HG02970 (cell line): Measurements from ENCODE around the gene BMPR1A.
"Not testable (repeated sequence)": the region's sequence is repeated elsewhere in the genome, so short reads cannot be mapped to it uniquely, and the experiment has no call there.

Source experiments
- ATAC-seq: cut with Tn5 transposase; IDR thresholded peaks from one replicate; pipeline ENCODE4 v1.9.1; 2021; ENCODE audit warnings: mild to moderate bottlenecking, moderate library complexity, moderate number of reproducible peaks; ENCODE audit not compliant: unreplicated experiment, low FRiP score

The BMPR1A gene

DNA sequence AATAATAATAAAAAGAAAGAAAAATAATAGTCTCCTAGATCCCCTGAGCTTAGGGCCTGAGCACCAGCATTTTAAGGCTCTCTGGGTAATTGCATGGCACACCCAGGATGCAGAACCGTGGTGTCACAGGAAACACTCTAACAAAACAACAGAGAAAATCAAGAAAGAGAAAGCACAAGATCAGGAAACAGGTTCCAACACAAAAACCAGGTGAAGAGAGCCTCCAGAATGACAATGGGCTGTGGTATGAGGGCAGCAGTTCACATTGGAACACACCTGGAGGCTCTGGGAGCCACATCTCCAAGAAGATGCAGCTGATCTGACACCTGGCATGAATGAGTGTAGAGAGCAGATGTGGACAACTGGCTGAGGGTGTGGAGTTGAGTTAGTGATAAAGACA lies 193.9 kb downstream of the BMPR1A start:
- no peak for ATAC-seq

DNA sequence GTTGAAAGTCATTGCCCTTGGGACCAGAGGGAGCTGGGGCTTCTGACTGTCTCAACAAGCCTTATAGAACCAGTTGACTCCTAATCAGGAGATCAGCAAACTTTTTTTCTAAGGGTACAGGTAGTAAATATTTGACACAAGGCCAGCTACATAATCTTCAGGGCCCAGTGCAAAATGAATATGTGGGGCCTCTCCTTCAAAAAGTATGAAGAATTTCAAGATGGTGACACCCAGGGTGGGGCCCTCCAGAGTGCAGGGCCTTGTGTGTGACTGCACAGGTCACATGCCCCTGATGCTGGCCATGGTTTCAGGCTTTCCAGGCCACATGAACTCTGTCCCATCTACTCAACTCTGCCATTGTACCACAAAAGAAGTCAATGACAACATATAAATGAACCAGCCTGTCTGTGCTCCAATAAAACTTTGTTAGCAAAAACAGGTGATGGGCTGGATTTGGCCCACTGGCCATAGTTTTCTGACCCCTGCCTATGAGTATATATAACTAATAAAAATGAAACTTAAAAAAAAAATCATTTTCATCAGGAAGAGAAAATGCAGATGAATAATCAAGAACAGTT lies 194.9 kb downstream of the BMPR1A start:
- ATAC-seq: no peak

- ATAC-seq: no peak
These were observed 195.7 kb downstream of the BMPR1A start for GRCh38 chr10:86952106-86952505.

DNA sequence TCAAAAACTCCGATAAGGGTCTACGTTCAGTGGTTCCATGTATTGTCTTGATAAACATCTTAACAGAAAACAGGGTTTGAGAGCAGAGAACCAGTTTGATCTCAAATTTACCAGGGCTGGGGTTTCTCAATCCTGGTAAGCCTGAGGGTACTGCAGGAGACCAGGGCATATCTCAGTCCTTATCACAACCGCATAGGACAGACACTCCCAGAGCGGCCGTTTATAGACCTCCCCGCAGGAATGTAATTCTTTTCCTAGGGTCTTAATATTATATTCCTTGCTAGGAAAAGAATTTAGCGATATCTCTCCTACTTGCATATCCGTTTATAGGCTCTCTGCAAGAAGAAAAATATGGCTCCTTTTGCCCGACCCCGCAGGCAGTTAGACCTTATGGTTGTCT lies 196.3 kb downstream of the BMPR1A start:
- not testable (repeated sequence) for ATAC-seq

DNA sequence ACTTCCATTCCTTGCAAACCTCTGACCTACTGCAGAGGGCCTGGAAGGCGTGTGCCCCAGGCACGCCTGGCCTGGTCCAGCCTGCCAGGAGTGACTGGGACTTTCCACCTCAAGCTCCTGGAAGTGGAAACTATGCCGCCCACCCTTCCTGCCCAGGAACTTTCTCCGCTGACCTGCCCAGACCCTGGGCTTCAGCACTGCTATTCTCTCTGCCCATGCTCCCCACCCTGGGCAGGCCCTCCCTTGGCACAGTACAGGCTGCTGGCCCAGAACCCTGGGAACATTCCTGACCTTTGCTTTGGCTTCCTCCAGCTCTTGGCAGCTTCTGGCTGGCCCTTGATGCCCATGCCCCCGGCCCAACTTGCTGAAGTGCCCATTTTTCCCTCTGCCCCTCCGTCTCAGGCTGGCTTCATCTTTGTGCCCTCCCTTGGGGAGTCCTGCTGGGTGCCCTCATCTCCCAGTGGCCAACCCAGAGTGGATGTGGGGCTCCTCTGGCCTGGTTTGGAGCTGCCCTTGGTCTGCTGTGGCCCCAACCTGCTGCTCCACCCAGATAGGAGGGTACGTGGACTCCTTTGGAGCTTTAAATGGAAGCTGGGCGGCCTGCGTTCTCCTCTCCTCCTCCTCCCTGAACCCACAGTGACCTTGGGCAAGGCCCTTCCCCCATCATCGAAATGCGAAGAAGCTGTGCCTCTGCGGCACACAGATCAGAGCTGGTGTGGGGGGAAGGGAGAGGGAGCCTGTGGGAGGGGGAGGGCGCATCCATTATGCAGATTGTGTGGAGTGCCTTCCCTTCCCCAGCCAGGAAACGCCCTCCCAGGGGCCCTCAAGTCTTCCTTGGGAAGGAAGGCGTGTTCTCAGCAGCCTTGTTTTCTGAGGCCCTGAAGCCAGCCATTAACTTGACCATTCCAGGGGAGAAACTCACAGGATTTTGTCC lies 197.6 kb downstream of the BMPR1A start:
- no peak for ATAC-seq

- ATAC-seq: no peak
These were observed 198.5 kb downstream of the BMPR1A start for GRCh38 chr10:86954681-86955500.

GRCh38 chr10:86955501-86956194 lies 199.2 kb downstream of the BMPR1A start:
- no peak for ATAC-seq

DNA sequence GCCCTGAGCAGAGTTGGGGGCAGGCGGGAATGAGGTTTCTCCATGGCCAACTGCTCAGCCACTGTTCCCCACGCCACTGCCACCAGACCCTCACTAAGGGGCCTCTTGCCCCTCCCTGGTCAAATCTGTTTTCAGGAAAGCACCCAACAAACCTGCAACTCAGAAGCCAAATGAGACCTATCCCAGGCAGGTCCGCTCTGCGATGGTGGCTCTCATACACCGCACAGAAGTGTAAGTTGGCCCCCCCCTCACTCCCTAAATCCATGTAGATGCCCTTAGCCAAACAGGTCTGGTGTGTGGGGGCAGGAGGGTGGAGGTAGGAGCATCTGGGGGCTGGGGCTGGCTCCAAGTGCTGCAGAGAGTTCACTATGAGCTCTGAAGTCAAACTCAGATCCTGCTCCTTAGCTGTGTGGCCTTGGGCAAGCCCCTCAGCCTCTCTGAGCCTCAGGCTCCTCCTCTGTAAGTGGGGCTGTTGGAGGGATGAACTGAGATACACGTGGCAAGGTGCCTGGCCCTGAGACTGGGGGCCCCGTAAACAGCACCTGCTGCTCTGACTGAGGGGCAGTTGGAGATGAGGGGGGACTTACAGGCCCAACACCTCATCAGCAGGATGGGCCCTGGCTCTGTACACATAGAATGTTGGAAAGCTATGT lies 199.9 kb downstream of the BMPR1A start:
- no peak for ATAC-seq

GRCh38 chr10:86956848-86957448 lies 200.5 kb downstream of the BMPR1A start:
- ATAC-seq: no peak

DNA sequence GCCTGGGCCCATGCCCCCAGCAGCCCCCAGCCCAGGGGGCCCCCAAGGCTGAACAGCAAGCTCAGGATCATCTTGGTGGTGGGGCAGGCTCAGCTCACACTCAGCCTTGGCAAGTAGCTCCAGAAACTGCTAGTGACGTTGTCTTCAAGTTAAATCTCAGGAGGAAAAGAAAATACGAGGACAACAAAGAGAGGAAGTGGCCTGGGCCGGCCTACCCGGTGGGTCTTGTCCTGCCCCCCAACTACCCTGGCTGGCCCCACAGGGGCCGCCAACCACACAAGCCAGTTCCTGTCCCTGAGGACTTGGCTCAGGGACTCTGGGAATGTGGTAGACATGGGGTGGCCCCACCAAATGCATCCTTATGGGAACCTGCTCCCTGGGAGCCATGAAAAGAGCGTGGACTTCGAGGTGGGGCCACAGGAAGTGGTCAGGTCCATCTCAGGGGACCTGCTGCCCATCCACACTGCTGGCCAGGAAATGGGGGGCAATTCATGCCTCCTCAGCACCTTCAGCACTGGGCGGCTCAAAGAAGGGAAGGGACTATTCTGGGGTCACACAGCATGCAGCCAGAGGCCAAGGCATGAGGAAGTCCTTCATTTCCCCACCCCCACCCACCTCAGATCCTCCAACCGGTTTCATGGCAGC lies 201.2 kb downstream of the BMPR1A start, which contains the start of gene MMRN2:
TSS of gene MMRN2 (minus strand) at position 145 of the 645 bp plus-strand sequence. CDS start at position 71, 74 bp downstream.
- ATAC-seq: no peak

GRCh38 chr10:86958116-86958900 lies 201.9 kb downstream of the BMPR1A start, which contains the start of gene SNCG:
Gene SNCG (plus strand): TSS chr10:86958599. CDS start chr10:86958698, 99 bp downstream.
- ATAC-seq: no peak

GRCh38 chr10:86958901-86959736 lies 202.7 kb downstream of the BMPR1A start:
- ATAC-seq: no peak

GRCh38 chr10:86959737-86960002 lies 203.3 kb downstream of the BMPR1A start:
- no peak for ATAC-seq

GRCh38 chr10:86960003-86960862 lies 203.8 kb downstream of the BMPR1A start:
- ATAC-seq: no peak

GRCh38 chr10:86960863-86961434 lies 204.5 kb downstream of the BMPR1A start:
- ATAC-seq: no peak

DNA sequence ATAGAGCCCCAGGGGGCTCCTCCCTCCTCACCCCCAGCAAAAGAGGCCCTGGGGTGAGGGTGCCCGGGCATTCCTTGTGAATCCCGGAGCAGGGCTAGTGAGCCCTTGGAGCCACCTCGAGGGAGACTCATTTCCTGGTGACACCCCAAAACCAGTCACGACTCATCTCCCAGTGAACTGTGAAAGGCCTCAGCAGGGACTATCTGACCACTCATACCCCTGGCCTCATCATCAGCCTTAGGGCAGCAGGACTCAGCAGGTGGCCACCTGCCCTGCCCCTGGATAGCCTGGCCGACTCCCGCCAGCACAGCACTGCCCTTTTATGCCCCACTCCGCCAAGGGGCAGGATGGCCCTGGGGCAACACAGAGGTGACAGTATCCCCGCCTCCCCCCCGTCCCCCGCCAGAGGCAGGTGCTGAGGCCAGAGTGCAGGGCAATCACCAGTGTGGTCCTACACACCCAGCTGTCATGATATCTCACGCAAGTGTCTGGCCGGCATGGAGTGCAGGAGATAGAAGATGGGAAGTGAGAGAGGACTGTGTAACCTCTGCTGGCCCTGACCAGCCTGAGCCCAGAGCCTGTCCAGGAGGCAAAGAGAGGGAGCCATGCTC lies 205.2 kb downstream of the BMPR1A start:
- ATAC-seq: no peak
